Measurements from ENCODE around the gene FBN1.

FBN1 gene

DNA sequence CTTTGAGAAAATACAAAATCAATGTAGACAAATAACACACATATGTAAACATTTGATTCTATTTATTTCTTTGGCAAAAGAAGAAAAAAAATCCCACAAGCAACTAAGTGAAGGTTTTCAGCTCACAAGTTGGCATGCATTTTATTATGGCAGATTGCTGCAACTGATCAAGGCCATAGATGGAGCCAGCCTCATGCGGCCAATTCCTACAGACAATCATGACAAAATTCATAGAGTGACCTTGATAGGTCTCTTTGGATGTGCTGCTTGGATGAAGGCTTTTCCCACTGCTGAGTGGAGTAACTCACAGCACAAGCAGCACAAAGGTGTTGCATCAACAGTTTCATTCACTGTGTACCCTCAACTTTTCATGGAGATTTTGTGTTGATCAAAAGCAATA is 22.1 kb downstream of the FBN1 start:
- DNase-seq (ENCODE audit: low read depth in 2 of 2): no peak

- DNase-seq (ENCODE audit: low read depth in 2 of 2): no peak
These were observed 23.3 kb downstream of the FBN1 start for GRCh38 chr15:48622237-48622636.

GRCh38 chr15:48619446-48619845 is 26.1 kb downstream of the FBN1 start:
- no peak for DNase-seq (ENCODE audit: low read depth in 2 of 2)

DNA sequence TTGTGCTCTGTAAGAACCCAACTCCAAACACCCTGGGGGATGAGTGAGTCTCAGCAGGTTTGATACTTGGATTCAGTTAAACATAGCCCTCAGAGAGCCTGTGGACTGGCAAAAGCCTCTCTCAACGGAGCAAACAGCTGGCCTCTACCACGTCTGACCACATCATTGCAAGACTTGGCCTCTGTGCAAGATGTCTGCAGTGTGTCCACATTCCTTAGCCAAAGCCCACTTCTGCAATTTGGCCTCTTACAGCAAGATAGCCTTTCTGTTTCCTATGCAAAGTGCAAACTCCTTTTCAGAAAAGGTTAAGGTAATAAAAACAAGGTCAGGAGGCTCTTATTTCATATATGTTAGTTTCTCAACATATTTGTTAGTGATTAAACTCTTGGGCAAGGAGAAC is 27.9 kb downstream of the FBN1 start:
- DNase-seq (ENCODE audit: low read depth in 2 of 2): no peak

DNA sequence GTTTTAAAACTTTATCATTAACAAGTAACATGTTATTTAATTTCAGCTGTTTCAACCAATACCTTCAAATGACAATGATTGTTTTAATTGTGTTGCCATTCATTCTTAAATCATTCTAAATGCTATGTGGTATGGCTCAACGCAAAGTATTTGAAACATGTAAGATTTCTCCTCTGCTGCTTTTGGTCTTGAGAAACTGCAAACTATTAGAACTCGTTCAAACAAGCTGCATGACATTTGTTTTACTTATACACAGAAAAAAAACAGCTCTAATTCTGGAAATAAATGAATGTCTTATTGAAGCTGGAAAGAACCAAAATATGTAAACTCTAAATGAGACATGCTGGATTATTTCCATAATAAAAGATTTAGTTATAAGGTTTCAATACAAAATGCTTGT is 29.3 kb downstream of the FBN1 start:
- no peak for DNase-seq (ENCODE audit: low read depth in 2 of 2)

DNA sequence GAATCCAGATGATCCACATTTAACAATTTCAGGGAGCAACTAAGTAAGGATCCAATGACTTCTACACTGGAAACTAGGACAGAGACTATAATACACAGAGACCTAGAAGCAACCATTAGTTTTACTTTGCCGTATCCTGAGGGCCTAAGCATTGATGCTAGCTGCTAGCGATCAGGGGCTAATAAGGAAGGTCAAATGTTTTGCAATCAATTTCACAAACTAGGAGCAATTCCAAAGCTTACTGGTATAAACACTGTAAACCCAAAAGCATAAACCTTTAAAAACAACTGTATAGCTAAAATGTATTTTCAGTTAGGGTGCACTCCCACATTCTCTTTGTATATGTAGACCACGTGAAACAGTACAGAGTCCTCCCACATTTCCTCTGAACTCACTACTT is 31.5 kb downstream of the FBN1 start:
- DNase-seq (ENCODE audit: low read depth in 2 of 2): no peak

DNA sequence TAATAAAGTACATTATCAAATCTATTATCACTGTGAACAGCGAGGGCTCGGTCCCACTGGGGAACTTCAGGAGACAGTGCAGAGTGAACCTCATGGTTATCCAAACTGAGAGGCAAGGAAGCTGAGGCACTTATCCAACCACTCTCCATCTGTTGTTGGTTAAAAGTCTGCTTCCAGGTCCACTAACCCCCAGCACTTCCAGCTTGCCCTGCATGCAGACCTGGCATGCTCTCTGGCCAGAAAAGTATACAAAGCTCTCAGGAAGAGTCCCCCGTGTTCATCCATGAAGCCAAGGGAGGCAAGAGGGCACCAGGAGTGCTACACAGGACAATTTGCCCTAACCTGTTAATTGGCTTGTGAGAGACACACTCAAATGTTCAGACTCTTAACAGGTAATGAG is 36.0 kb downstream of the FBN1 start:
- no peak for DNase-seq (ENCODE audit: low read depth in 2 of 2)

DNA sequence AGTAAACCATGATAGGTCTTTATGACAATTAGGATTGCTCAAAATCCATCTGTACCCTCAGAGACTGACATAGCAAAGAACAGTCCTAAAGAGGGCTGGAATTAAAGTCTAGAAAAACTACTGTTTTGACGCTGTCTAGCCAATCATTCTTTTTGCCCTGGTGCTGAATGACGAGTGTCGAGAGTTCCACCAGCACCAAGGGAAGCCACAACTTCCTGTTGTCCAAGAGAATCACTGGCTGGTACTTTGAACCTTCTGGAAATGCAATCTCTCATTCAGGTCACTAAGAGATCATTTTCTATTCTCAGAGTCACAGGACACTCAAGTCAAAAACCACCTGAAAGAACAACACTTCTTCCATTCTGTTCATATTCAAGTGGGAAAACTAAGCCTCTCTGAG is 37.7 kb downstream of the FBN1 start:
- DNase-seq (ENCODE audit: low read depth in 2 of 2): no peak

- DNase-seq (ENCODE audit: low read depth in 2 of 2): no peak
These were observed 40.9 kb downstream of the FBN1 start for GRCh38 chr15:48604567-48604966.

GRCh38 chr15:48603922-48604321 is 41.6 kb downstream of the FBN1 start:
- no peak for DNase-seq (ENCODE audit: low read depth in 2 of 2)

GRCh38 chr15:48603123-48603500 is 42.4 kb downstream of the FBN1 start:
- DNase-seq (ENCODE audit: low read depth in 2 of 2): no peak

DNA sequence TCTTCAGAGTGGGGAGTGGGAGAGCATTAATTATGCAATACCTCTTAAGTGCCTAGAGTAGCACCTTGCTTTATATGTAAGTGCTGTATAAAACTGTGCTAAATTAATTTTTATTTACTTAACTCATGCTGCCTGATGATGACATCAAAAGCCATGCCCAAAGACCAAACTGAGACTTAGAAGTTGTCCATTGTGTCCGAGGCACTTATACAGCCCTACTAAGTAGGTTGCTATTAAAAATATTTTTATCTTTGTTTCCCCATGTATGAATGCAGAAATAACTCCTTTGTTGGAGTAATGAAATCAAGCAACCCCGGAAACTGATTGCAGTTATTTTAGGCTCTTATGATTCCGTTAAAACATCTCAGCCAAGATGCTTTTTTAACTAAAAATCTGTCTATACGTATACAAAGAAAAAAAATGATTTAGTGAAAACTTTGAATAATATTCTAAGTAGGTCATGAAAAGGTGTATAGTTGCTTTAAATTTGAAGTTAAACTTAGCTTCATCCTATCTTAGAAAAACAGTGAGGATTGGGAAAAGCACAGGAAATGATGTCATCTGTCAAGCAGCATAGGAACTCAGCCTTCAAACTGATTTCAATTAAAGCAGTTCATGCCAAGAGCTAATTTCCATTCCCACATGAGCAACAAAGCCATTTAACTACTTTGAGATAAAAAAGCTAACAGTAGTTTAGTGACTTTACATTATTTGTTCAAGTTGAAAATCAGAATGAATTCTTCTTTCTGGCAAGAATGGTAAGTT is 43.0 kb downstream of the FBN1 start:
- no peak for DNase-seq (ENCODE audit: low read depth in 2 of 2)

- DNase-seq (ENCODE audit: low read depth in 2 of 2): no peak
These were observed 44.4 kb downstream of the FBN1 start for GRCh38 chr15:48601095-48601494.

DNA sequence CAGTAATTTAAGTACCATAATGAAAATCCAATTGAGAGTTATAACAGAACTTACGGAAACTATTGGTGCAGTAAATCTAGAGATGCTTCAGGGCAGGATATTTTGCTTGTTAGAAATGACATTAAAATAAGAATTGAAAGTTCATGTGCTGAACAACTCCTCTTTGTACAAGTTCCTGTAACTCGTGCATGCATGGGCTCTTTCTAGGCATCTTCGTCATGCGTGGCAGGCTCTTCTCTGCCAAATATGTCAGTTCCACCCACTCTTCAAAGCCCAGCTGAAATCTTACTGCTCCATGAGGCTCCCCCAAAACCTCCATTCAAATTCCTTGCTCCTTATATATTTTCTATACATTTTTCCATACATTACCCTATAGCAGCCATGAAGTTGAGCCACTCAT is 48.7 kb downstream of the FBN1 start:
- DNase-seq (ENCODE audit: low read depth in 2 of 2): no peak

- DNase-seq (ENCODE audit: low read depth in 2 of 2): no peak
These were observed 49.1 kb downstream of the FBN1 start for GRCh38 chr15:48596415-48596814.

- DNase-seq (ENCODE audit: low read depth in 2 of 2): no peak
These were observed 49.5 kb downstream of the FBN1 start for GRCh38 chr15:48595981-48596380.

- DNase-seq (ENCODE audit: low read depth in 2 of 2): no peak
These were observed 52.6 kb downstream of the FBN1 start for GRCh38 chr15:48592933-48593332.

- DNase-seq (ENCODE audit: low read depth in 2 of 2): no peak
These were observed 53.2 kb downstream of the FBN1 start for GRCh38 chr15:48592221-48592731.

DNA sequence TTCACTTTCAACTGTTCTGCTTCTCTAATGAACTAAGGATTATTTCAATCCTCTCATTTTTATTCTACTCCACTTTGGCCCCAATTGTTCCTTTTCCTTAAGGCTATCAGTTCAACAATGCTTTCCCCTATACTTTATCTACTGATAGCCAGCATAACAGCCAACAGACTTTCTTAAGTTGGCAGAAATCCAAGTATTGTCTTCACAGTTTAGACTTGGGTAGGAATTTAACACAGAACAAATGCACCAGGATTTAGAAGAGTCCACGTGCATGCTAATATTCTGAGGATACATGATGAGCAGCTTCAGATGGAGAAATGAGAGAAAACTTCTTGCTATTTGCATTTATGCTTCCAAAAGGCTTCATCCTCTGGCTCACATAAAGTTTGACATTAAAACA is 54.8 kb downstream of the FBN1 start:
- no peak for DNase-seq (ENCODE audit: low read depth in 2 of 2)

GRCh38 chr15:48584812-48585563 is 60.5 kb downstream of the FBN1 start:
- no peak for DNase-seq (ENCODE audit: low read depth in 2 of 2)

DNA sequence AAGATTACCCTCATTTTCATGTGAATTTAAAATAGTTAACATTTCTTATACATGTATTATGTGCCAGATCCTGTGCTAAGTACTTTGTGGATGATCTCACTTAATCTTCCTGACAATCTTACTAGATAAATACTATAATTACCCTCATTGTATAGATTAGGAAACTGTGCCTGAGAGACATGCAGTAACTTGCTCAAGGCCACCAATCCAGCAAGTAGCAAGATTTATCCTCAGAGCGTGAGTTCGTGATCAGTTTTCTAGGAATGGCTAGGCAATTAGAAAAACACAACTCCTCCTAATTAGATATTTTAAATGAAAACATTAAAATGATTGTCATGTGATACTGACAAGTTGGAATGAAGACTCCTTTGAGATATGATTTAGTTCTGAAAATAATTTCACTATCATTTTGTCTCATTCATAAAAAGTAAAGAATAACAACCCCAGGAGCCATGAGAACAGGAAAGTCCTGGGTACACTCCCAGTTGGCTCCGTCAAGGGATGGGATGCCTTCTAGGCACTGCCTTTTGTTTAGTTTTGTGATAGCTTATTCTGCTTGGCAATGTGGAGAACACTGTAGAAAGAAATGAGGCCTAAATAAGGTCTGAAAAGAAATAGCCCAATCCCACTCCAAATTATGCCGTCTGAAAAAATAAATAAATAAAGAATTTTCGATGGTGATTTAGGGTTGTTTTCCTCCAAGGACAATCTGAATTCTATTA is 61.3 kb downstream of the FBN1 start:
- DNase-seq (ENCODE audit: low read depth in 2 of 2): no peak

DNA sequence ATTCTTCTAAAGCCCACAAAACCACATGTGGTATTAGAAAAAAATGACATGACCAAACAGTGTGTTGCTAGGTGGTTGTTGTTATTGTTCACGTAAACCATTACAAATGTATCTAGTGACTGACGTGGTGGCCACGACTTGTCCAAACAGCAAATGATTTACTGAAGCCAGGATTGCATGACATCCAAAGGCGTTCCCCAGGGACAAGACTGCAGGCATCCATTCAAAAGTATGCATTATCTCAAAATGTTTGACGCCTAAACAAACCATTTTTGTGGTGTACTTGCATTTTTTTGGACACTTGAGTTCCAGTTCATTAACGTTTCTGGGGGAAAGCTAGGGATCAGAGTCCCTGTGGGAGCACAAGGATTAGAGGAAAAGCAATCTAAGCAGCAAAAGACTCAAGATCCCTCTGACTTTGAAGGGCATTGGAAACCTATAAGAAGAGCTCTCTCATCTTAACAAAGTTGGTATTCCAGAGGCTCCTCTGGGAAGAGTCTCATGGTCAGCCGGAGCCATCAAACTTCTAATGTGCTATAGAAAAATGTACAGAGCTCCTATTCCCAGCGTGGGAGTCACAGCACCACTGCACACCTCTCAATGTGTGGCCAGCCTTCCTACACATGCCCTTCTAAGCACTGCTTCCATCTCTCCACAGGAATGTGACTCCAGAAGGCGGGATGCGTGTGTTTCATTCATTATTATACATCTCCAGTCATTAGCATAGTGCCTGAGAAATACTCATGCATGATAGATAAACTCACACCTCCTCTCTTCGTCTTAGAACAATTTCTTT is 62.9 kb downstream of the FBN1 start:
- no peak for DNase-seq (ENCODE audit: low read depth in 2 of 2)
